ENCODE data around the gene GAB1.

- no peak for TF ChIP-seq POLR2A (IDR thresholded peaks at IDR 0.05)
- TF ChIP-seq CTCF (IDR thresholded peaks at IDR 0.05): no peak
- no peak for TF ChIP-seq POLR2AphosphoS5 (IDR thresholded peaks at IDR 0.05)
Observed at GRCh38 chr4:143512978-143513313, 176.3 kb downstream of the GAB1 start.
